Muscle of back (tissue), 13 donors: ENCODE results near the gene DRGX. TPM values are rescaled to one million over a fixed set of nuclear protein-coding genes. Genes with fewer than 3 reads are reported as not detected.

ENCODE experiments used
- DNase-seq, 3 donors: peaks; one replicate each; pipeline versions ENCODE4 v3.0.0 to v3.0.0-alpha.2; 2013
- long read RNA-seq, 9 donors: transcript quantifications; one replicate each; lab custom pipeline, GENCODE V29; 2026
- polyA plus RNA-seq, 10 donors: library from polyadenylated mRNA; unstranded; fragments of 120-200 nt; gene quantifications; one replicate each; pipeline ENCODE4 v1.2.1, GENCODE V29; 2013; ENCODE audit not compliant: insufficient read length in 10 of 10

Gene DRGX
- polyA plus RNA-seq = under 1 TPM in 2 of 10 donors, not detected in 8; 0.10 to 0.26 TPM
- long read RNA-seq, donor 1 = 0 reads
- long read RNA-seq, donor 2 = 0 reads
- long read RNA-seq, donor 3 = 0 reads
- long read RNA-seq, donor 4 = 0 reads
- long read RNA-seq, donor 5 = 0 reads
- long read RNA-seq, donor 6 = 0 reads
- long read RNA-seq, donor 7 = 0 reads
- long read RNA-seq, donor 8 = 0 reads
- long read RNA-seq, donor 9 = 0 reads

DNA sequence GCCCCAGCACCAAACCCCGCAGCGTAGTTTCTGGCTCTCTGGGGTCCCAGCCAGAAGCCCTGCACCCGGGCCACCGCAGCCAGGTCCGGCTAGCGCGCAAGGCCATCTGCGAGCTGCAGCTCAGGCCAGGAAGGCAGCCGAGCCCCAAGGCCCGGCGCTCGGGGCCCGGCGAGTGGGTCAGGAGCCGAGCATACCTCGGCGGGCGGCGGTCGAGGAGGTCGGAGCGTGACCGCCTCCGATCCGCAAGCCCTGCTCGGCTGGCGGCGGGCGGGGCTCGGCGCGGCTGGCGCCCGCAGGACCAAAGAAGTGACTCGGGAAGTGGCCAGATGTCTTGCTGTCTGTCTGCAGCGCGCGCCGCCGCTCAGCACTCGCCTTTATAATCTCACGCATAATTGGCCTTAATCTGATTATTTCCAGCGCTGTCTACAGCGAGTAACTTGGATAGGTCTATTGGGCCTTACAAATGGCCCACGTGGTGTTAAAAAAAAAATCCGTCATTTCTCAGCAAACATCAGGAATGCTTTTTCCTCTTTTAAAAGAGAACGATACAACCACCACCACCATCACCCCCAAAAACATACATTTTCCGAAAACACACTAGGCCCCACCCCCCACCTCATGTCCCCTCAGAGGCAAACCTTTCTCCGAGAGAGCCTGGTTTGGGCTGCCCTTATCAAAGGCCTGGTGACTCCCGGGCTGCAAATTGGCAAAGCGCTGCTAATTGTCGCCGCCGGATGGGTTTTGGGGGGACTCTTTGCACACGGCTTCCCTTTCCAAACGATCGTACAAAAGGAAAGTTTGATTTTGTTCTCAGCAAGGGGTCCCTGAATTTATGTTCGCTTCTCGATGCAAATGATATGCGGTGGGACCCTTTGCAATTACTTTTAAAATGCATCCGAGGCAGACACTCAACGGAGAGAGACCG is at the start of gene DRGX:
Gene DRGX (minus strand): TSS at position 349 of the 925 bp plus-strand sequence. CDS start 649 bp downstream, outside the sequence.
- no peak for DNase-seq

DNA sequence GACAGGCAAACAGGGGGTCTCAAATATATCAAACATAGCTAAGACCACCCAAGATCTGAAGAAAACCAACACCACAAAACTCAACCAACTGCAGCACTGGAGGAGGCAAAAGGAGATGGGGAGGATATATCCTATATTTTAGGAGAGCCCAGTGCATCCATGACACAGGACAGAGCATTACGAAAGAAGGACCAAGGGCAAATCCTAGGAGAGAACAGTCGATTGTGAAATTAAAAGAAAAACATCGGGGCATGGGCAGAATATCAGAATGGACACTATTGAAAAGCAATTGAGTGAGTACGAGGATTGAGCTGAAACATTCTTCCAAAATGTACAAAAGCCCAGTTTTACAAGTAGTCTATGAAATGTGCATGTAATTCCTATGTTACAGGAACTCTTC is 48.5 kb upstream of the DRGX start:
- DNase-seq = no peak

DNA sequence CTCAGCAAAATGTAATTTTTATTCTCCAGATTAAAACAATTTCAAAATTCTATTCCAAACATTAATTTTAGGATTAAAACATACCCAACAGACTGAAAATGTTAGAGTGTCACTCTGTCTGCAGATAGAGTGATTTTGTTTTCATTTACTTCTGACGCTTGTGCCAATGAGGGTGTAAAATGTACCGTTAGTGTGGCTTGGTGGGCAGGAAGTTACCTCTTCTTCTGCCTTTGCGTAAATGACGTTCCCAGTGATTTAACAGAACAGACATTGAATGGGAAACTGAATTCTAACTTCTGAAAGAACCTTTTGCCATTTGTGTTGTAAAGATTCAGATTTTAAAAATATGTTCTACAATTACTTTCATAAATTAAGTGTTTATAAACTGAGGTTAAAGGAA is 47.0 kb upstream of the DRGX start:
- no peak for DNase-seq

DNA sequence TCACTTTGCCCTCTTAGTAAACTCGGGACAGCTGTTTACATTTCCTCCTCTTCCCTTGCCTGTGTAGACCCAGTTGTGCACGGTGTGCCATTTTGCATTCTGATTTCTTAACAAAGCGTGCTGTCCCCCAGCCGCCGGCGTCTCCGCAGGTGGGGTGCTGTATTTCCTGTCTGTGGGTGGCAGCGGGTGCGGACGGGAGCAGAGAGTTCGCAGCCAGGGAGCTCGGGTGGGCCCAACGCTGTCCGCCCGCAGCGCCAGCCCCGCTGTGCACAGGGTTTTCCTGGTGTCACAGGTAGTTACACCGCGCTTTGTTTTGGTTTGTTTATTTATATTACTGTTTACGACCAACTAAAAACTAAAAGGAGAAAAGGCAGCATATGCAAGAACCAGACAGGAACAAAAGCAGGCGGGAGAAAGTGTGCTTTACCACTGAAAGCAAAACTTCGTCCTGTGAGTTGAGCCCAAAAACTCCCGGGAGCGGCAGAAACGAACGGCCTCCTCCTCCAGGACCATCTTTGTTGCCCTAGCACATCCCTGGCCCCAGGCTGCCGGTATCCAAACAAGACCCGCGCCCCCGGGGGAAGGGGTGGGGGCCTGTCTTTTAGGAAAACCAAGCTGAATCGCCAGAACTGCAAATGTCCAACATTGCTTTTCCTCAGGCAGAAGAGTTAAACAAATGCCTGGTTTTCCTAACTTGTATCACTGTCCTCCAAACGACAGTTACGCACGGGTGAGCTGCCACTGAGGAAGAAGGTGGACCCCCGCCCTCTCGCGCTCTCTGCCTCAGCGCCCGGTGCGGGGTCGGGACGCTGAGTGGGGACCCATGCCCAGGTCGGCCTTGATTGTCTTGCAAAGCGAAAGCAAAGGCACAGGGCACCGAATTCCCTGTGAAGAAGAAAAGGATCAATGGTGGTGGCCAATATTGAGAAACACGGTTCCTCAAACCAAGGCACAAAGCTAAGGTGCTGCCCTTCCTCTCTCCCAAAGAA is 45.9 kb upstream of the DRGX start:
- no peak for DNase-seq

DNA sequence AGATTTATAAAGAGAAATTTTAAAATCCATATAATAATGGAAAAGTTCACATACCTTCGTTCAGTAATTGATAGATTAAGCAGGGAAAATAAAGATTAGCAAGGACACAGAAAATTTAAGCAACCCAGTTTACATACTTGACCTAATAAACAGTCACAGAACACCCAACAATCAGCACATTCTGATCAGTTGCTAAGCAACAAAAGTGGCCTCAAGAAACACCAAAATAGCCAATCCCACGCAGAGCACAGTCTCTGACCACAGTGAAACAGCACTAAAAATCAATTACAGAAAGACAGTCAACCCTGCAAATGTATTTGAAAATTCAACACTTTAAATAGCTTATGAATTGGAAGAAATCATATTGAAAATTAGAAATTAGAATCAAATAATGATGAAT is 39.3 kb upstream of the DRGX start:
- DNase-seq = no peak

DNA sequence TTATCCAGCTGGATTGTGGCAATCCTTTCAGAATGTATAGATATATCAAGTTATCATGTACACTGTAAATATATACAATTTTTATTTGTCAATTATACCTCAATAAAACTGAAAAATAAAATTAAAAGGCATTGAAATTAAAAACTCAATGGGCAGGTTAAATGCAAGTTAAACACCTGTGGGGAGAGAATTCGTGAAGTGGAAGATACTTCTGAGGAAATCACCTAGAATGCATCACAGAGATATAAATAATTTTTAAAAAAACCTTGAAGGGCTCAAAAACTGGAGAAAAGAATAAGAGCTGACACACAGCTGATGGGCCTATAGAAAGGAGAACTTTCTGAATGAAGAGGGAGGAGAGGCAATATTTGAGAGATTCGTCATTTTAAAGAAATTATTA is 37.2 kb upstream of the DRGX start:
- DNase-seq = no peak

DNA sequence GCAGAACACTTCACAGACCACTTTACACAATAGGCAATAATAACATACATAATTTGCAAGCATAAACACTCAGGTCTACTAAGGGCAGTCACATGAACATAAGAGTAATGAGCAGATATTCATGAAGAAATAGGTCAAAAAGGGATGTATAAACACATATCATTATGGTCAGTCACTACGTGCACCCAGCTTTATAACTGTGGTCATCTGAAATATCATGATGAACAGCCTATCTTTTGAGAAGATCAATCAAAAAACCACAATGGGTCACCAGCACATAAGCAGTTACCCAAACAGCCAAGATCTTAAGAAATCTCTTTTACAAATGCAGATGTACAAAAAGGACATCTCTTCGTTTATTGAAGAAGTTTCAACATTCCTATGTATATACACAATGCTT is 35.5 kb upstream of the DRGX start:
- DNase-seq = no peak

DNA sequence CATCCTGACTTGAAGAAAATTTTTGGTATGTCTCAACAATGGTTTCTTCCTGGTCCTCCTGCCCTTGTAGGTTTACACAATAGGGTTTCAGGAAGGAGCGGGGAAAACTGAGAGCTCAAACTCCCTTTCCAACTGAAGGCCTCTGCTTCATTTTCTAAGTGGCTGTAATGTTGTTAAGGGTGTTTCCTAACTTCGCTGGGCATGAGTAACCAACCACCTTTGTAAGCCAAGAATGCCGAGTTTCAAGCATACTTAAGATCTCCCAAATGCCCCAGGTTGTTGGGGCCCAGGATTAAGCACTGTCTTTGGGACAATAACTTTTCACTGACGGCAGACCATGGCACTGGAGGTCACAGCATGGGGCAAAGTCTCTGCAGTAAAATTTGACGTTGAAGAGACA is 33.6 kb upstream of the DRGX start:
- no peak for DNase-seq

DNA sequence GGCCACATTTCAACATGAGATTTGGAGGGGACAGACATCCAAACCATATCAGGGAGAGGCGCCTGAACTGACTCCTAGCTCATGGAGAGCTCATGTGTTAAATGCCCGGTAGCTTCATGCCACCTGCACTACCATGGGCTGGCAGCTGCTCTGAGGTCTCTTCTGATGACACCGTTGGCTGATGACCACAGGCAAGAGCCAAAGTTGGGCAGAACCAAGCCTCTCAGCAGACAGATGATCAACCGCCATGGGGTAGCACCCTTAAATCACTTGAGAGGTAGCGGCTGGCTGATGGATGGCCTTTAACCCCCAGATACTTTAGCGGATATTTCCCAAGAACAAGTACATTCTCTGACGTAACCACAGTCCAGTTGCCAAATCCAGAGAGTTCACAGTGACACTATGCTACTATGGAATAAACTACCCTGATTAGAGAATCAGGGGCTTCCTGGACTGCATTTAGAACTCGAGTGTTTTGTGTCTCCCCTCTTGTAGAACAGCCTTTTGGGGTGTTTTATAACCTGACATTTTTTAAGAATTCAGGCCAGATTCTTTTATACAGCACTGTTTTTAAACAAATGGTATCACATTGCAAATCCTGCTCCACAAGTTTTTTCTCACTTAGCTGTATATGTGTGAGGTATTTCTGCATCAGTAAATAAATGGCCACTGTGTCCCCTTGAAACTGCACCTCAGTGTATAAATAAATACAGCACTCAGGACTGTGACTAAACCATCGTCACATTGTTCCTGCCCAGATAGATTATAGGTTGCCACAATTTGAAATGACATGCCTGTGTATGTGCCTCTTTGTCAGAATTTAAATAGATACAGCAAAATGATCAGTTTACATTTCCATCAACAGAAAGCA is 30.8 kb upstream of the DRGX start:
- DNase-seq = no peak

DNA sequence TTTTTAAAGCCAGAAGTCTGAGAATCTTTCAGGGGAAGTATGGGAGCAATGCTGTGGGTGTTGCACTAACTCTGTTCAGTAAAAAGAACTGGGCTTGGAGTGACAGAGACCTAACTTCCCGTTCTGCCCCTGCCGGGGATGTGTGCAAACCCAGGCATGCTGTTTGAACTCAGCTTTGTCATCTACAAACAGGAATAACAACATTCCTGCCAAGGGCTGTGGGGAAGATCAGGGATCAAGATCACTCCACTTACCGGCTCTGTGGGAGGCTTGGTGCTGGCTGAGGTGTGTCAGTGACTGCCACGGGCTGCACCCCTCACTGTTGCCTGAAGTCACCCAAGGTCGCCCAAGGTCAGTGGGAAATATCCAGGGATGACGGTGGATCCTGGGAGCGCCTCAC is 23.1 kb upstream of the DRGX start:
- DNase-seq = no peak

DNA sequence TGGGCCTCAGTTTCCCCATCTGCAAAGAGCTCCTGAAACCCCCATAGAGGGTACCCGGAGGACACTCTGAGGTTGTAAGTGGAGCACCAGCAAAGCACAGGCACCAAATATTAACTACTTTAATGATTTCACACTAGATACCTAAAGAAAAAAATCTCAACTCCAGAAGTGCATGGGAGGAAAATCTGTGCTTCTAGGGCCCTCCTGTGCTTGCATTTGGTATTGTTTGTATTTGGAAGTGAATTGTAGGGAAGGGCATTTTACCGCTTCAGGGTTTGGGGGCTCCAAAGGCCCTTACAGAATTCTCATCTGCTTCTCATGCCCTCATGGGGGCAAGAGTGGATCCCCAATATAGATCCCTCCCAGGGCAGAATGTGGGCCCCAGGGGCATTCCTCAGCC is 22.4 kb upstream of the DRGX start:
- DNase-seq = no peak

DNA sequence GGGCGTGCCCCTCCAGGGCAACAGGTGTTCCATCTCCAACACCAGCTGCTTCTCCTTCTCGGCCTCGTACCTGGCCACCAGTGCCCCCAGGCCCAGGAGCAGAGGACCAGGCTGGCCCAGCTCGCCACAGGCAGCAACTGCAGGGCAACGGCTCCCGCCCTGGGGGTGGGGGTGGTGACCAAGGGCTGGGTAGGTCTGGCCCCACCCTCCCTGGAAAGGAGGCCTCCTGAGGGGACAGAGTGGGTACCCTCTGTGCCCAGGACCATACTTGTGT is 22.1 kb upstream of the DRGX start:
- no peak for DNase-seq

DNA sequence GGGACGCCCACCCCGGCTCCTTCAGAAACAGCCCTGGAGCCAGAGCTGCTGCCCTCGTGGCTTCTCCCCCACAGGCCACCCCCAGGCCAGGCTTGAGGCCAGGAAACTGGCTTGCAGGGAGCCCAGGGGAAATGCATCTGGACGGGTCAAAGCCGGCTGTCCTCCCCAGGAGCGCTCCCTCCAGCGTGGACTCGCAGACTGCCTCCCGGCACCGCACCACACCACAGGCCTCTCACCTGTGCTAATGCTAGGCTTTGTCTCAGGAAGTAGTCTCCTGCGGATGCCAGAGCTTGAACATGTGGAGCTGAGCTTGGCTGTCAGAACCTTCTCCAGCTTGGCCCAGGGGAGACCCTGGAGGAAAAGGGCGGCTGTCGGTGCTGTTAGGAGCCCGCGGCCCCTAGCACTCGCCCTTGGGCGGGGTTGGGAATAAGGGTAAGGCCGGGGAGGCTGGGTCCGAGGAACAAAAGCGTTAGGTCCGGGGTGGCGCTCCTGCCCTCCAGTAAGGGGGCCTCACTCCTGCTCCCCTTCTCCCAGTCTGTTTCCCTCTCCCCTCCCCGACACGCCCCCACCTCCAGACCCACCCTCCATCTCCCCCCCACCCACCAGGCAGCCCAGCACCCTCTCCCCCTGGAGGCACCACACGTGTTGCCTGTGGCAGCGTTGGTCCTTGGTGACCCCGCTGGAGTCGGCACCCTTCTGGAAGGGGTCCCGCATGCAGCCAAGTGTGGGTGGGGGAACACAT is 21.6 kb upstream of the DRGX start:
- DNase-seq = no peak

DNA sequence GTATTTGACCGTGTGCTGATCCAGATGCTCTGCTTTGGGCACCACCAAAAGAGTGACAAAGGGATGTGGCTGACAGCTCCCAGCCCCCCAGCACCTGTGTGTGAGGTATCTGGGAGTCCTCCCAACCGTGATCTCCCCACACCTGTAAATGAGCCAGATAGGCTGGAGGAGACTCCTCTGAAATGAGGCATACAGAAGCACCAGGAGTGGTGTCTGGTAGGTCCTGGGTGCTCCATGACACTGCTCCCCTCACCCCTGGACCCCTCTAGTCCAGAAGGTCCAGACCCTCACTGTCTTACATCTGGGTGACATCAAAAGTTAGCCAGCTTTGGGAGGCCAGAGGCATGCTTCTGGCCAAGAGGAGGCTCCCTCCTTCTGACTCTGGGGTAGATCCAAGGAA is 20.0 kb upstream of the DRGX start:
- DNase-seq = no peak

DNA sequence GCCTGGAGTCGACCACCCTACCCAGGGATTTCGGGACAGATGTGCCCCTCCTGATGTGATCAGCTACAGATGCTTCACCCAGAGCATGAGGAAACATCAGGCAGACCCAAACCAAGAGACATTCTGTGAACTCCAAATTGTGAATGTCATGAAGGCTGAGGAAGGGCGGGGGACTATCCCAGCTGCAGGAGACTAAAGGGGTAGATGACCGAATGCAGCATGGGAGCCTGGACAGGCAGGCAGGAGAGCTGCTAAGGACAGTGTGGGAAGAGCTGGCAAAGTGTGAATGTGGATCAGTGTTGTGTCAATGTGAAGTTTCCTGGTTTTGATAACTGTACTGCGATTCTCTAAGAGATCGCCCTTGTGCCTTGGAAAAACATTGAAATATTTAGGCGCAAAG is 19.2 kb upstream of the DRGX start:
- DNase-seq = no peak

DNA sequence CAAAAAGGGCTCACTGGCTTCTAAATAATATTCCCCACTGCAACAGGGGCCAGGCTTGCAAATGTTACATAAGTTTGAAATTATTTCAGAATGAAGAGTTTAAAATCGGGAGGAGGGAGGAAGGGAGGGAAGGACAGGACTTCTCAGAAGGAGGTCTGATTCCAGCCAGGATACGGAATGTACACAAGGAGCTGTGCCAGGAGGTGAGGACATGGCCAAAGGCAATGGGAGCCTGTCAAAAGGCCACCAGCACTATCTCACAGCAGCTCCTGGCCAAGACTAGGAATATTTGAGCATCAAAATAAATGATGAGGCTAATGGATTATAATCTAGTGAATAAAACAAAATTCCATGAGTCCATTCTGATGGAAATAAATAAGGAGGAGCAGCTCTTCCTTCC is 18.6 kb upstream of the DRGX start:
- DNase-seq = no peak

DNA sequence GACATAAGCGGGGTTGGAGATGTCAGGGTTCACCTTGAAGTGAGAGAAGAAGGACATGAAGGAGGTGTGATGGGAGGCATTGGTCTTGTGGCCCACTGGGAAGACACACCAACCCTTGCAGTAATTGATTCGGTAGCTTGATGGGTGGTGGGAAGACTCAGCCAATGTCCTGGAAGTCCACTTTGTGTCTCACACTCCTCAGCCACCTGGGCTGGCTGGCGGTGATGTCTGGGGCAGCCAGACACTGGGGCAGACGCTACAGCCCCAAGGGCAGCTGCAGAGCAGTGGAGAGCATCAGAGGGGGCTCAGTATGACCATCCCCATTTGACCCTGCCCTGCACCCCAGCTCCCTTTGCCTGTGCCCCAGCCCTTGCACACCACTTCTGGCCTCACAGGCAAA is 16.7 kb upstream of the DRGX start:
- DNase-seq = no peak

DNA sequence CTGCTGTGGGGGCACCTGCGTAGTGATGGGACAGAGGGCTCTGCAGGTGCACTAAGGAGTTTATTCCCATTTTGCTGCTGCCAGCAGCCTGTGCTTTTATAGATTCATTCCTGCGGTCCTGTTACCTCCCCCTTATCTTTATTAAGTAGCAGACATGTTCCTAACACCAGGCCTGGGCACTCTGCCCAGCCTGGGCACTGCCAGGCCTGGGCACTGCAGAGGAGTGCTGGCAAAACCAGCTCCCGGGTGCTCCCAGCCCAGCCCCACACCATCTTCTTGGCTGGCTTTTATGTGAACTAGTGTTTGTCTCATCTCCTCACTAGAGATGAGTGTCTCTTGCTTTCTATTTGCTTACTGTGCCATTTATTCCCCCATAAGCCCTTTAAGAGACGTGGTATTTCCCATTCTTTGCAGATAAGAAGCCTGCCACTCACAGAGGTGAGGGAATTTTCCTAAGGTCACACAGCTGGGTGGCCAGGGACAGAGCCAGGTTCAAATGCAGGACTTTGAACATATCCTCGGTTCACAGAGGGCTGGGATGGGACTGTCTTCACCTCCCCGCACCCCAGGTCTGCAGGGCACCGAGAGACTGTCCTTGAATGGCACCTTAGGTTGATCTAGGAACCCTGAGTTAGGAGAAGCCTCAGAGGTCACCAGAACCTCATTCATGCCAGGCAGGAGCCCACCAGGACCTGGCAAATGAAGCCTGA is 14.6 kb upstream of the DRGX start:
- DNase-seq = no peak

DNA sequence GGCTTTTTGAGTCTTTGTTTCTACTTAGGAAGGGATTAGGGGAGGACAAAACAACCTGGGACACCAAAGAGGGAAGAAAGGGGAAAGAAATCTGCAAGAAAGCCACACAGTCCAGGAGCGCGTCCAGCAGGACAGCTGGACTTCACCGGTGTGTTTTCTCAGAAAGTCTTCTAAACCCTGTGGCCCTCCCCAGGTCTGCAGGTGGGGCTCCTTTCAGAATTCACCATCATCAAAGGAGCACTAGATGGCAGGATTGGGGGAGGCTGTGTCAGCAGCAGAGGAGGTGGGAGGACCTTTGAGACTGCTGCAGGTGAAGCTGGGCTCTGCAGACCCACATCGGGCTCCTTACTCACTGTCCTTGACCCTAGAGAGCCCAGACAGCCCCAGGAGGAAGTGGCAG is 13.9 kb upstream of the DRGX start:
- DNase-seq = no peak
